ENCODE measurements around the gene PADI2. TPM values are rescaled to one million over a fixed set of nuclear protein-coding genes. Genes with fewer than 3 reads are reported as not detected.

PADI2 gene
- total and polyA plus RNA-seq, 2 of the 8 experiments (the other 6 are each of a cell fraction or from before 2014, with no cell fraction given): 1.6 to 7.5 TPM

DNA sequence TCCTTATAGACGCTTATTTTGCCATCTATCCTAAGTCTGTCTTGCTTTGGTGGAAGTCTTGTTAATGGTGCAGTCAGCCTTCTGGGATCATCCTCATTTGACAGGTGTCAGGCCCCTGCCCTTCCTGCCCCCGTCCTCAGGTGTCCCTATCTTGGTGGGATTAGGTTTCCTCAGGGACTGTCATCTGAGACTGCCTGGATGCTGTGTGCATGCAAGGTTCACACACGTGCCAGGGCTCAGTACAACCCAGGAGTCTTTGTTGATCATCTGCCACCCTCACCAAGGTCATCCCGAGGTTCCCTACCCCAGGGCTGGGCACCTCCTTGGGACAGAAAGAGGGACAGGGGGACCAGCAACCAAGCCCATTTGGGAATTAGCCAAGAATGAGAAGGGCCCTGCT, 18.0 kb downstream of the PADI2 start (continued):
- TF ChIP-seq KDM1A (IDR thresholded peaks at IDR 0.05; ENCODE audit: borderline replicate concordance, low read length): no peak
